GM12878 (cell line): ENCODE measurements around the gene CALML5. TPM values are rescaled to one million over a fixed set of nuclear protein-coding genes. Genes with fewer than 3 reads are reported as not detected.

Experiments
- ATAC-seq: fragments of 200-7000 bp; cut with Tn5 transposase; 3 replicates; pipeline ENCODE4 v1.9.1; 2020; ENCODE audit warnings: mild to moderate bottlenecking, moderate library complexity
- BruUV-seq: library from RNA; stranded (reverse); fragments of 400-500 nt; replicated peaks from 2 replicates; lab custom pipeline; 2021; lab: Mats Ljungman, UMichigan
- CTCF ChIA-PET: fragments of 300-600 bp; sonication (Branson Sonifier 250); formaldehyde crosslinking; extraction: SDS; loops from one replicate; lab custom pipeline; 2021; ENCODE audit warnings: inconsistent platforms; lab: Yijun Ruan, JAX
- POLR2A ChIA-PET: fragments of 350-600 bp; formaldehyde crosslinking; extraction: SDS; loops from one replicate; lab custom pipeline; 2021; ENCODE audit warnings: inconsistent platforms; lab: Charles Lee
- RAD21 ChIA-PET: fragments of 300-600 bp; sonication (Branson Sonifier 250); formaldehyde crosslinking; loops from one replicate; lab custom pipeline; 2023; ENCODE audit warnings: antibody characterized with exemption; ENCODE audit not compliant: unreplicated experiment; lab: Charles Lee
- SMC1A ChIA-PET: fragments of 300-600 bp; sonication (Branson Sonifier 250); formaldehyde crosslinking; loops from one replicate; lab custom pipeline; 2023; ENCODE audit not compliant: unreplicated experiment, uncharacterized antibody; lab: Charles Lee
- DNase-seq: peaks from one replicate; pipeline ENCODE4 v3.0.0-alpha.2; 2011; ENCODE audit warnings: low read depth, low spot score
- FAIRE-seq: peaks from 3 replicates; lab custom pipeline; 2011; peaks lifted over from hg19 to GRCh38; lab: Jason Lieb, UNC
- H2AFZ ChIP-seq: 2 replicates; pipeline ENCODE4 v1.6.0; 2011; ENCODE audit warnings: low read depth, low read length, control low read depth; ENCODE audit not compliant: control insufficient read depth
- H3K27ac ChIP-seq: 2 replicates; pipeline ENCODE4 v1.5.1; 2011; ENCODE audit warnings: control low read depth; ENCODE audit not compliant: control insufficient read depth, insufficient read depth
- H3K27me3 ChIP-seq, 2 experiments: replicated peaks in 1 of 2; 2 replicates each; pipeline versions ENCODE4 v1.6.0 to v1.6.1; 2011; ENCODE audit warnings: low read length in 1 of 2; ENCODE audit not compliant: control insufficient read depth in 2 of 2, insufficient read depth in 2 of 2
- H3K36me3 ChIP-seq, 2 experiments: 2 replicates each; pipeline ENCODE4 v1.5.1; 2011; ENCODE audit warnings: low read length in 1 of 2; ENCODE audit not compliant: control insufficient read depth in 2 of 2, insufficient read depth in 2 of 2
- H3K4me1 ChIP-seq: 2 replicates; pipeline ENCODE4 v1.6.1; 2011; ENCODE audit warnings: mild to moderate bottlenecking, low read length, moderate library complexity, mixed read lengths; ENCODE audit not compliant: control insufficient read depth, insufficient read depth
- H3K4me2 ChIP-seq: 2 replicates; pipeline ENCODE4 v1.6.0; 2011; ENCODE audit warnings: control low read depth; ENCODE audit not compliant: control insufficient read depth, insufficient read depth
- H3K4me3 ChIP-seq: fragments of 200-600 bp; sonication (generic); 2 replicates; pipeline ENCODE4 v1.5.1; 2016
- H3K79me2 ChIP-seq: 2 replicates; pipeline ENCODE4 v1.6.0; 2011; ENCODE audit warnings: low read length; ENCODE audit not compliant: control insufficient read depth, insufficient read depth
- H3K9ac ChIP-seq: 2 replicates; pipeline ENCODE4 v1.8.0; 2011; ENCODE audit warnings: low read length, control low read depth, mixed read lengths; ENCODE audit not compliant: control insufficient read depth, insufficient read depth
- H3K9me3 ChIP-seq: replicated peaks from 3 replicates; pipeline ENCODE4 v1.5.1; 2011; ENCODE audit warnings: mild to moderate bottlenecking, low read length; ENCODE audit not compliant: control insufficient read depth, insufficient read depth
- H4K20me1 ChIP-seq: 2 replicates; pipeline ENCODE4 v1.6.0; 2011; ENCODE audit not compliant: control insufficient read depth, insufficient read depth
- ATF7 ChIP-seq: fragments of 450-650 bp; IDR thresholded peaks from 2 replicates; pipeline ENCODE4 v1.6.1; 2016; ENCODE audit warnings: low read depth, mild to moderate bottlenecking
- LARP7 ChIP-seq: fragments of 450-650 bp; IDR thresholded peaks from 2 replicates; pipeline ENCODE4 v1.6.1; 2017; ENCODE audit warnings: mild to moderate bottlenecking
- RCOR1 ChIP-seq: conservative IDR thresholded peaks from 2 replicates; pipeline ENCODE4 v1.6.1; 2012; ENCODE audit warnings: low read depth, low read length, improper control_type of control experiment
- WGBS: methylation state at CpG from one replicate; pipeline ENCODE4 v1.1.6; 2016; ENCODE audit warnings: low lambda C conversion rate; ENCODE audit not compliant: insufficient replicate concordance, insufficient coverage; ENCODE audit errors: missing lambda C conversion rate; 5-methylcytosine and 5-hydroxymethylcytosine counted together
- in situ Hi-C: fragments of 300-500 bp; cut with MboI; formaldehyde crosslinking; loops from 9 replicates; pipeline ENCODE4 v1.14.3; 2018; ENCODE audit warnings: mixed read lengths
- intact Hi-C: fragments of 100-400 bp; cut with micrococcal nuclease; formaldehyde crosslinking; loops from one replicate; pipeline ENCODE4 v1.14.2; 2022; ENCODE audit not compliant: unreplicated experiment
- polyA plus RNA-seq, 11 experiments: library from polyadenylated mRNA; depleted of rRNA in 4 of 11; unstranded in 6 of 11; stranded (reverse) in 5 of 11; fragments of >200 nt; fragmentation: Nextera tagmentation in 4 of 11; fragmentation: Illumina TruSeq in 1 of 11; extraction: Ambion mirVana in 4 of 11; extraction: Trizol in 1 of 11; gene quantifications; 1 replicate in 1 of 11; 2 replicates in 10 of 11; pipeline versions ENCODE4 v1.2.1 to v1.2.3, GENCODE V29; 2011 to 2016; ENCODE audit warnings: inconsistent platforms in 2 of 11, missing spikeins in 2 of 11, low read depth in 1 of 11
- total RNA-seq, 4 experiments: library from RNA; depleted of rRNA in 3 of 4; stranded (reverse); fragments of >200 nt in 3 of 4; fragmentation: Illumina TruSeq in 1 of 4; extraction: Trizol in 1 of 4; gene quantifications; 2 replicates each; pipeline versions ENCODE4 v1.2.1 to v1.2.3, GENCODE V29; 2013 to 2021
- TF ChIP-seq, protein P1 (sequence below): fragments of 450-650 bp; IDR thresholded peaks from 2 replicates; pipeline ENCODE4 v1.6.1; 2018; ENCODE audit warnings: borderline replicate concordance, mild to moderate bottlenecking; ENCODE audit not compliant: partially characterized antibody

CALML5 gene
- total and polyA plus RNA-seq, 10 of the 15 experiments (the other 5 are each of a cell fraction or from before 2014, with no cell fraction given) = not detected

DNA sequence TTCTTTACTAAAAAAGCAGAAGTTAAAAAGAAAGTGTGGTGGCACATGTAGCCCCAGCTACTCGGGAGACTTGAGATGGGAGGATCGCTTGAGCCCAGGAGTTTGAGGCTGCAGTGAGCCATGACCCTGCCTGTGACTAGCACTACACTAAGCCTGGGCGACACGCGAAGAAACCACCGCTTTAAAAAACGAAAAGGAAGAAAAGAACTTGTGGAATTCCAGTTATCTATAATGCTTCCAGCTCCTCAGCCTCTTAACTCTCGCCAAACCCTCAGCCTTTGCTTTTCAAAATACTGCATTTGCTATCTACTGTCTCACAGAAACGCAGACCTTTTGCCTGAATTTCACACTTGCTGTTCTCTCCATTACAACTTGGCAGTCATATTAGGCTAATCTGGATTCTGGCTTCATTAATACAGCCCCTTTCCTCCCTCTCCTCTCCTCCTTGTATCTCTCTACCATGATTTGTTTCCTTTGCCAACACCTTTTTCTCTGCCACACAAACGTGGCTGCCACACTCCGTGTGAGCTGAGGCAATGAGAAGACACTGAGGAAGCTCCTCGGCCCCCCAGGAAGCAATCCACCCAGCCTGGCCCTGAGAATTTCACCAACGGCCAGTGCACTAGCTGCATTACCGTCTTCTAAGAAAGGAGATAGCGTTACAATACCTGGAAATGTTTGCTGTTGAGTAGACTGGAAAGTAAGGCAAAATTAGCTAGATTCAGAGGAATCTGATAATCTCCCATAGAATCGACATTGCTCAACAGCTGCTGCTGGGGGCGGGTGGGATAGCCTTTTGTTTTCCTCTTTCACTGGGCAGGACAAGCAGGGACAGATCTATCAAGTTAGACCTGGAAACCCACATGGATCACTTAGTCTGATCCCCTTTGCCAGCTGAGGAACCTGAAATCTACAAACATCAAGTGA, 37.2 kb downstream of the CALML5 start:
- Histone ChIP-seq H2AFZ (no peak overlapping the region), H3K4me3 (no peak overlapping the region), H3K9me3 (no peaks in the 10 kb centered on the region), H4K20me1 (no peaks in the 10 kb centered on the region), H3K27ac (no peak overlapping the region), H3K4me2 (no peak overlapping the region), H3K4me1 (no peaks in the 10 kb centered on the region), H3K9ac (no peak overlapping the region), H3K27me3 (no peaks in the 10 kb centered on the region), H3K79me2 (no peaks in the 10 kb centered on the region), H3K36me3 (no peaks in the 10 kb centered on the region)
- POLR2A ChIA-PET = no interaction called here
- CTCF ChIA-PET = interaction anchor here (0.7 to 3.0 kb wide), 6 partner anchors 17 to 167 kb away, joined by 3 to 22 read pairs (median 9); no protein-coding TSS in a partner anchor
- 75% methylated on average over 17 of the region's 17 CpGs for WGBS
- no TSS peak for BruUV-seq
- DNase-seq = no peak
- SMC1A ChIA-PET = interaction anchor here (0.8 to 1.5 kb wide), 5 partner anchors 19 to 161 kb away, joined by 3 to 5 read pairs (median 3); no protein-coding TSS in a partner anchor
- no peak for FAIRE-seq
- in situ Hi-C loops = no loop called here
- intact Hi-C loops = no loop called here
- no peak for ATAC-seq
- TF ChIP-seq, protein P1, sequence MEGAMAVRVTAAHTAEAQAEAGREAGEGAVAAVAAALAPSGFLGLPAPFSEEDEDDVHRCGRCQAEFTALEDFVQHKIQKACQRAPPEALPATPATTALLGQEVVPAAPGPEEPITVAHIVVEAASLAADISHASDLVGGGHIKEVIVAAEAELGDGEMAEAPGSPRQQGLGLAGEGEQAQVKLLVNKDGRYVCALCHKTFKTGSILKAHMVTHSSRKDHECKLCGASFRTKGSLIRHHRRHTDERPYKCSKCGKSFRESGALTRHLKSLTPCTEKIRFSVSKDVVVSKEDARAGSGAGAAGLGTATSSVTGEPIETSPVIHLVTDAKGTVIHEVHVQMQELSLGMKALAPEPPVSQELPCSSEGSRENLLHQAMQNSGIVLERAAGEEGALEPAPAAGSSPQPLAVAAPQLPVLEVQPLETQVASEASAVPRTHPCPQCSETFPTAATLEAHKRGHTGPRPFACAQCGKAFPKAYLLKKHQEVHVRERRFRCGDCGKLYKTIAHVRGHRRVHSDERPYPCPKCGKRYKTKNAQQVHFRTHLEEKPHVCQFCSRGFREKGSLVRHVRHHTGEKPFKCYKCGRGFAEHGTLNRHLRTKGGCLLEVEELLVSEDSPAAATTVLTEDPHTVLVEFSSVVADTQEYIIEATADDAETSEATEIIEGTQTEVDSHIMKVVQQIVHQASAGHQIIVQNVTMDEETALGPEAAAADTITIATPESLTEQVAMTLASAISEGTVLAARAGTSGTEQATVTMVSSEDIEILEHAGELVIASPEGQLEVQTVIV = no peak
- TF ChIP-seq ATF7 (no peak), LARP7 (no peak), RCOR1 (no peak)
- RAD21 ChIA-PET = interaction anchor here (1.0 kb wide), 2 partner anchors 19 to 160 kb away, joined by 3 to 4 read pairs; no protein-coding TSS in a partner anchor
